ENCODE results near the gene FILIP1. TPM values are rescaled to one million over a fixed set of nuclear protein-coding genes. Genes with fewer than 3 reads are reported as not detected.

The FILIP1 gene
- total and polyA plus RNA-seq, 2 of the 8 experiments (the other 6 are each of a cell fraction or from before 2014, with no cell fraction given): 2.4 to 5.7 TPM

DNA sequence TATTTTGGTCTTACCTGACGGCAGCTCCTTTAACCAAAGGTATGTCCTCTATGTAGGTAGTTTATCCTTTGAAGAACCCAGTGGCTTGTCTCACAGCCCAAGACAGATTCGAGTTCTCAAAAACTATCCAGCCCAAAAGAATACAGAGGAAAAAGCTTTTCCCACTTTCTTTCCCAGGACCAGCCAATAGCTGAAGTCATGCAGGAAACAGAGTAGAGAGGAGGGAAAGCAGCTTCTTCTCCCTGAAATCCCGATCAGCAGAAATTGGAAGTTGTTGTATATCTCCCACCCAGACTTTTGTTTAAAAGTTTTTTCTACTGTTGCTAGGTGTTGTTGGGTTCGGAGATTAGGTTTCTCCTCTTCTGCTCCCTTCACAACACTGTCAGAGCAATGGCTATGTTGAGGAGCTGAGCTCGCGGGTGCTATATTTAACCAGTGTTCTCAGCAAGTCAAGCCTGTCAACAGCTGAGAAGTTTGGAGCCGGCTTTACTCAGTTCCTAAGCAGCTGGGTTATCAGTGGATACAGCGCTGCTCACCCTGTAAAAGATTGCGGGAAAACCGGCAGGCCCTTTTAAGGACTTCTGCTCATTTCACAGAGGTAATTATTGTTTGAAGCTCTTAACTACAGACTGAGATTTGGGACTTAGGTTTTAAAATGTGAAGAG, at the start of gene FILIP1 (continued):
- TF ChIP-seq CTBP2 (IDR thresholded peaks at IDR 0.05; ENCODE audit: borderline replicate concordance, insufficient read depth, insufficient read length, low read length) (no peak), POU5F1 (IDR thresholded peaks at IDR 0.05; ENCODE audit: low read depth, low read length) (no peak), RNF2 (IDR thresholded peaks at IDR 0.05; ENCODE audit: borderline replicate concordance, low read depth, low read length, missing control alignments, poor library complexity, severe bottlenecking) (no peak), EP300 (IDR thresholded peaks at IDR 0.05; ENCODE audit: borderline replicate concordance in 1 of 2, low read depth in 2 of 2, low read length in 2 of 2) (no peak), SIN3A (conservative IDR thresholded peaks at IDR 0.05 in 1 of 2, IDR thresholded peaks at IDR 0.05 in 1 of 2; ENCODE audit: low read depth in 1 of 2, low read length in 2 of 2) (no peak), KDM4A (IDR thresholded peaks at IDR 0.05; ENCODE audit: low read depth, low read length, severe bottlenecking) (no peak), JUND (IDR thresholded peaks at IDR 0.05; ENCODE audit: low read length) (no peak), SP4 (IDR thresholded peaks at IDR 0.05; ENCODE audit: low read length) (no peak), KDM5A (IDR thresholded peaks at IDR 0.05; ENCODE audit: low read length) (no peak)

Data from H1 (cell line).